SK-N-SH (cell line): ENCODE data around the gene NOCT. TPM values are rescaled to one million over a fixed set of nuclear protein-coding genes. Genes with fewer than 3 reads are reported as not detected.

Source experiments
- CTCF ChIA-PET: fragments of 300-600, 350-600 bp; formaldehyde crosslinking; extraction: SDS; loops from one replicate; lab custom pipeline; 2021; lab: Yijun Ruan, JAX
- POLR2A ChIA-PET: fragments of 350-600 bp; sonication (Branson Sonifier 250); formaldehyde crosslinking; extraction: SDS; loops from one replicate; lab custom pipeline; 2020; ENCODE audit warnings: antibody characterized with exemption, inconsistent platforms; lab: Yijun Ruan, JAX
- DNase-seq: peaks from one replicate; pipeline ENCODE4 v3.0.0; 2012
- H2AFZ ChIP-seq: fragments of 200-600 bp; sonication (generic); 2 replicates; pipeline ENCODE4 v1.8.1; 2016; ENCODE audit warnings: antibody characterized with exemption, mild to moderate bottlenecking, low read depth
- H3F3A ChIP-seq: fragments of 200-600 bp; sonication (generic); replicated peaks from 2 replicates; pipeline ENCODE3; 2016; ENCODE audit warnings: antibody characterized with exemption, mild to moderate bottlenecking; ENCODE audit not compliant: insufficient read depth
- H3K27ac ChIP-seq, 2 experiments: fragments of 200-500 bp in 1 of 2; fragments of 200-600 bp in 1 of 2; sonication (Bioruptor generic) in 1 of 2; sonication (generic), shearing (Covaris generic) in 1 of 2; 2 replicates each; pipeline versions ENCODE4 v1.5.1 to v1.6.1; 2014 to 2016; ENCODE audit warnings: low read depth in 2 of 2, inconsistent platforms in 1 of 2, low read length in 1 of 2, mild to moderate bottlenecking in 1 of 2, mixed read lengths in 1 of 2
- H3K27me3 ChIP-seq: fragments of 200-600 bp; sonication (generic), shearing (Covaris generic); 2 replicates; pipeline ENCODE4 v1.6.1; 2016; ENCODE audit warnings: mixed run types; ENCODE audit not compliant: insufficient read depth
- H3K36me3 ChIP-seq, 2 experiments: fragments of 200-500 bp in 1 of 2; fragments of 200-600 bp in 1 of 2; sonication (Bioruptor generic) in 1 of 2; sonication (generic) in 1 of 2; replicated peaks in 1 of 2; 2 replicates each; pipeline versions ENCODE3 to v1.5.1; 2014 to 2016; ENCODE audit warnings: low read length in 1 of 2, mild to moderate bottlenecking in 1 of 2; ENCODE audit not compliant: insufficient read depth in 2 of 2, control insufficient read depth in 1 of 2
- H3K4me1 ChIP-seq, 2 experiments: fragments of 200-500 bp in 1 of 2; fragments of 200-600 bp in 1 of 2; sonication (Bioruptor generic) in 1 of 2; sonication (generic), shearing (Covaris generic) in 1 of 2; 2 replicates each; pipeline versions ENCODE4 v1.5.1 to v1.6.1; 2014 to 2016; ENCODE audit warnings: low read depth in 1 of 2, low read length in 1 of 2, mixed run types in 1 of 2; ENCODE audit not compliant: insufficient read depth in 2 of 2, control insufficient read depth in 1 of 2
- H3K4me2 ChIP-seq: fragments of 200-600 bp; sonication (generic), shearing (Covaris generic); 2 replicates; pipeline ENCODE4 v1.6.1; 2017; ENCODE audit warnings: mixed run types
- H3K4me3 ChIP-seq, 2 experiments: fragments of 200-500 bp in 1 of 2; fragments of 200-600 bp in 1 of 2; sonication (Bioruptor generic) in 1 of 2; sonication (generic), shearing (Covaris generic) in 1 of 2; 2 replicates each; pipeline versions ENCODE4 v1.5.1 to v1.8.1; 2014 to 2016; ENCODE audit warnings: low read depth in 2 of 2, inconsistent platforms in 1 of 2, low read length in 1 of 2, mild to moderate bottlenecking in 1 of 2, mixed read lengths in 1 of 2, moderate library complexity in 1 of 2
- H3K79me2 ChIP-seq: fragments of 200-600 bp; sonication (generic); 2 replicates; pipeline ENCODE4 v1.8.1; 2017; ENCODE audit warnings: mild to moderate bottlenecking; ENCODE audit not compliant: insufficient read depth
- H3K9ac ChIP-seq: fragments of 200-600 bp; sonication (generic); 2 replicates; pipeline ENCODE4 v1.6.1; 2017; ENCODE audit warnings: mixed run types
- H3K9me2 ChIP-seq: fragments of 200-600 bp; sonication (generic); 2 replicates; pipeline ENCODE4 v1.6.1; 2017; ENCODE audit warnings: mixed run types
- H3K9me3 ChIP-seq: fragments of 200-600 bp; sonication (generic); 2 replicates; pipeline ENCODE4 v1.6.1; 2017; ENCODE audit warnings: mixed run types, mild to moderate bottlenecking, moderate library complexity
- H4K20me1 ChIP-seq: fragments of 200-600 bp; sonication (generic); 2 replicates; pipeline ENCODE4 v1.6.1; 2017; ENCODE audit warnings: mild to moderate bottlenecking, mixed run types; ENCODE audit not compliant: insufficient read depth
- ELF1 ChIP-seq: IDR thresholded peaks from 2 replicates; pipeline ENCODE4 v1.4.0; 2012
- FOSL2 ChIP-seq: IDR thresholded peaks from 2 replicates; pipeline ENCODE4 v1.4.0; 2012; ENCODE audit warnings: low read depth, mild to moderate bottlenecking, moderate library complexity, borderline replicate concordance
- IRF3 ChIP-seq: fragments of 150-350 bp; IDR thresholded peaks from 2 replicates; pipeline ENCODE4 v1.6.1; 2016; ENCODE audit warnings: mild to moderate bottlenecking, low read depth, low read length
- MAX ChIP-seq: IDR thresholded peaks from 2 replicates; pipeline ENCODE4 v1.4.0; 2012; ENCODE audit warnings: low read depth
- MXI1 ChIP-seq: IDR thresholded peaks from 2 replicates; pipeline ENCODE4 v1.6.1; 2012; ENCODE audit warnings: mild to moderate bottlenecking, low read depth, low read length, improper control_type of control experiment
- RCOR1 ChIP-seq: fragments of 150-350 bp; IDR thresholded peaks from 2 replicates; pipeline ENCODE4 v1.6.1; 2017; ENCODE audit warnings: antibody characterized with exemption, low read length
- RFX5 ChIP-seq: IDR thresholded peaks from 2 replicates; pipeline ENCODE4 v1.6.1; 2012; ENCODE audit warnings: mild to moderate bottlenecking, improper control_type of control experiment, low read length
- SMC3 ChIP-seq: IDR thresholded peaks from 2 replicates; pipeline ENCODE4 v1.6.1; 2012; ENCODE audit warnings: low read depth, low read length, improper control_type of control experiment
- TEAD4 ChIP-seq: IDR thresholded peaks from 2 replicates; pipeline ENCODE4 v1.4.0; 2012; ENCODE audit warnings: mild to moderate bottlenecking, borderline replicate concordance; ENCODE audit not compliant: insufficient read depth
- YY1 ChIP-seq: IDR thresholded peaks from 2 replicates; pipeline ENCODE4 v1.4.0; 2012; ENCODE audit warnings: low read depth, mild to moderate bottlenecking
- ZBTB33 ChIP-seq: IDR thresholded peaks from 2 replicates; pipeline ENCODE4 v1.4.0; 2012; ENCODE audit warnings: low read depth, borderline replicate concordance
- WGBS: methylation state at CpG from one replicate; pipeline ENCODE4 v1.1.6; 2017; ENCODE audit warnings: low lambda C conversion rate; 5-methylcytosine and 5-hydroxymethylcytosine counted together
- polyA plus RNA-seq, 3 experiments: library from polyadenylated mRNA; depleted of rRNA; stranded (reverse); fragments of >200 nt; gene quantifications; 2 replicates each; pipeline ENCODE4 v1.2.3, GENCODE V29; 2012

NOCT gene
- polyA plus RNA-seq, 1 of the 3 experiments (the other 2 are of a cell fraction), result 3.8 TPM

GRCh38 chr4:138976526-138976925 is 39.1 kb upstream of the NOCT start:
- Histone ChIP-seq H3K36me3 (no peaks in the 10 kb centered on the region), H4K20me1 (no peaks in the 10 kb centered on the region), H3K9ac (no peak overlapping the region), H2AFZ (no peak overlapping the region), H3K4me3 (no peak overlapping the region), H3K27me3 (no peaks in the 10 kb centered on the region), H3K4me2 (no peak overlapping the region), H3K27ac (no peak overlapping the region), H3K9me3 (no peaks in the 10 kb centered on the region), H3K4me1 (no peaks in the 10 kb centered on the region; a peak in 1 of 4 replicates), H3K9me2 (no peaks in the 10 kb centered on the region), H3K79me2 (no peaks in the 10 kb centered on the region), H3F3A (no peaks in the 10 kb centered on the region)
- ChIA-PET CTCF (no interaction called here), POLR2A (no interaction called here)
- no peak for DNase-seq
- TF ChIP-seq MXI1 (no peak), ZBTB33 (no peak), RFX5 (no peak), RCOR1 (no peak), ELF1 (no peak), YY1 (no peak), FOSL2 (no peak), IRF3 (no peak)

GRCh38 chr4:138977524-138977923 is 38.1 kb upstream of the NOCT start:
- Histone ChIP-seq H3K9ac (no peak overlapping the region), H3F3A (no peaks in the 10 kb centered on the region), H4K20me1 (no peaks in the 10 kb centered on the region), H3K27me3 (no peaks in the 10 kb centered on the region), H3K4me2 (no peak overlapping the region), H3K27ac (no peak overlapping the region), H2AFZ (no peak overlapping the region), H3K4me3 (no peak overlapping the region), H3K9me2 (no peaks in the 10 kb centered on the region), H3K9me3 (no peaks in the 10 kb centered on the region), H3K4me1 (no peaks in the 10 kb centered on the region; a peak in 1 of 4 replicates), H3K79me2 (no peaks in the 10 kb centered on the region), H3K36me3 (no peaks in the 10 kb centered on the region)
- DNase-seq, result no peak
- 90% methylated on average over 6 of the region's 6 CpGs for WGBS
- ChIA-PET POLR2A (no interaction called here), CTCF (interaction anchor here (0.6 kb wide), 1 partner anchor 39 kb away, joined by 3 read pairs; no protein-coding TSS in a partner anchor)
- TF ChIP-seq RFX5 (no peak), RCOR1 (no peak), MAX (no peak), SMC3 (no peak), TEAD4 (no peak)
